Measurements from ENCODE around the gene ZC3H7B.

- TF ChIP-seq, protein P1, sequence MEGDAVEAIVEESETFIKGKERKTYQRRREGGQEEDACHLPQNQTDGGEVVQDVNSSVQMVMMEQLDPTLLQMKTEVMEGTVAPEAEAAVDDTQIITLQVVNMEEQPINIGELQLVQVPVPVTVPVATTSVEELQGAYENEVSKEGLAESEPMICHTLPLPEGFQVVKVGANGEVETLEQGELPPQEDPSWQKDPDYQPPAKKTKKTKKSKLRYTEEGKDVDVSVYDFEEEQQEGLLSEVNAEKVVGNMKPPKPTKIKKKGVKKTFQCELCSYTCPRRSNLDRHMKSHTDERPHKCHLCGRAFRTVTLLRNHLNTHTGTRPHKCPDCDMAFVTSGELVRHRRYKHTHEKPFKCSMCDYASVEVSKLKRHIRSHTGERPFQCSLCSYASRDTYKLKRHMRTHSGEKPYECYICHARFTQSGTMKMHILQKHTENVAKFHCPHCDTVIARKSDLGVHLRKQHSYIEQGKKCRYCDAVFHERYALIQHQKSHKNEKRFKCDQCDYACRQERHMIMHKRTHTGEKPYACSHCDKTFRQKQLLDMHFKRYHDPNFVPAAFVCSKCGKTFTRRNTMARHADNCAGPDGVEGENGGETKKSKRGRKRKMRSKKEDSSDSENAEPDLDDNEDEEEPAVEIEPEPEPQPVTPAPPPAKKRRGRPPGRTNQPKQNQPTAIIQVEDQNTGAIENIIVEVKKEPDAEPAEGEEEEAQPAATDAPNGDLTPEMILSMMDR (conservative IDR thresholded peaks at IDR 0.05; ENCODE audit: low read length), result no peak
- TF ChIP-seq EZH2phosphoT487 (IDR thresholded peaks at IDR 0.05; ENCODE audit: borderline replicate concordance), result no peak
These were observed 10.2 kb downstream of the ZC3H7B start for GRCh38 chr22:41311487-41311886.
